ENCODE data around the gene PLEKHA6. TPM values are rescaled to one million over a fixed set of nuclear protein-coding genes. Genes with fewer than 3 reads are reported as not detected.

The PLEKHA6 gene
- total and polyA plus RNA-seq, 4 donors: 17.1 to 33.2 (median 26.6) TPM

GRCh38 chr1:204401730-204402129, 42.0 kb upstream of the PLEKHA6 start:
- DNase-seq (ENCODE audit: low read depth in 4 of 6, low spot score in 6 of 6): no peak
- H3K27ac ChIP-seq (ENCODE audit: low read depth, low read length): no peak overlapping the region
- no peak overlapping the region for H3K4me3 ChIP-seq (ENCODE audit: low read depth, low read length)
- H3K9me3 ChIP-seq (ENCODE audit: control insufficient read depth, insufficient read depth, low read length): no peaks in the 10 kb centered on the region
- no peaks in the 10 kb centered on the region for H3K27me3 ChIP-seq (ENCODE audit: control insufficient read depth, insufficient read depth, low read length)
- H3K4me1 ChIP-seq (ENCODE audit: control insufficient read depth, insufficient read depth, low read length): peaks cover 9% of the 10 kb centered on the region
- H3K36me3 ChIP-seq (ENCODE audit: control insufficient read depth, insufficient read depth, low read length): peaks cover 32% of the 10 kb centered on the region
- 93% methylated on average over 2 of the region's 3 CpGs for WGBS (ENCODE audit: insufficient coverage)

GRCh38 chr1:204400882-204401510, 41.3 kb upstream of the PLEKHA6 start:
- peaks cover 28% of the 10 kb centered on the region for H3K36me3 ChIP-seq (ENCODE audit: control insufficient read depth, insufficient read depth, low read length)
- no peaks in the 10 kb centered on the region for H3K27me3 ChIP-seq (ENCODE audit: control insufficient read depth, insufficient read depth, low read length)
- no peak overlapping the region for H3K4me3 ChIP-seq (ENCODE audit: low read depth, low read length)
- H3K27ac ChIP-seq (ENCODE audit: low read depth, low read length): no peak overlapping the region
- no CpG with 5 or more reads among the region's 6 CpGs for WGBS (ENCODE audit: insufficient coverage)
- peak in 1 of 6 donors; percentile 76 for DNase-seq (ENCODE audit: low read depth in 4 of 6, low spot score in 6 of 6)
- H3K9me3 ChIP-seq (ENCODE audit: control insufficient read depth, insufficient read depth, low read length): no peaks in the 10 kb centered on the region
- H3K4me1 ChIP-seq (ENCODE audit: control insufficient read depth, insufficient read depth, low read length): peaks cover 3% of the 10 kb centered on the region

GRCh38 chr1:204398197-204399125, 38.7 kb upstream of the PLEKHA6 start:
- Histone ChIP-seq H3K9me3 (ENCODE audit: control insufficient read depth, insufficient read depth, low read length) (no peaks in the 10 kb centered on the region), H3K27ac (ENCODE audit: low read depth, low read length) (no peak overlapping the region), H3K4me1 (ENCODE audit: control insufficient read depth, insufficient read depth, low read length) (peaks cover 3% of the 10 kb centered on the region), H3K27me3 (ENCODE audit: control insufficient read depth, insufficient read depth, low read length) (no peaks in the 10 kb centered on the region), H3K36me3 (ENCODE audit: control insufficient read depth, insufficient read depth, low read length) (peaks cover 24% of the 10 kb centered on the region), H3K4me3 (ENCODE audit: low read depth, low read length) (no peak overlapping the region)
- no CpG with 5 or more reads among the region's 7 CpGs for WGBS (ENCODE audit: insufficient coverage)
- DNase-seq (ENCODE audit: low read depth in 4 of 6, low spot score in 6 of 6): peak in 3 of 6 donors; percentile 51 to 89 (median 79)

GRCh38 chr1:204396015-204396583, 36.4 kb upstream of the PLEKHA6 start:
- no peak for DNase-seq (ENCODE audit: low read depth in 4 of 6, low spot score in 6 of 6)
- Histone ChIP-seq H3K4me3 (ENCODE audit: low read depth, low read length) (no peak overlapping the region), H3K27ac (ENCODE audit: low read depth, low read length) (no peak overlapping the region), H3K27me3 (ENCODE audit: control insufficient read depth, insufficient read depth, low read length) (no peaks in the 10 kb centered on the region), H3K36me3 (ENCODE audit: control insufficient read depth, insufficient read depth, low read length) (peaks cover 17% of the 10 kb centered on the region), H3K9me3 (ENCODE audit: control insufficient read depth, insufficient read depth, low read length) (no peaks in the 10 kb centered on the region), H3K4me1 (ENCODE audit: control insufficient read depth, insufficient read depth, low read length) (peaks cover 3% of the 10 kb centered on the region)
- WGBS (ENCODE audit: insufficient coverage): 77% methylated on average over 2 of the region's 4 CpGs

- H3K36me3 ChIP-seq (ENCODE audit: control insufficient read depth, insufficient read depth, low read length): no peaks in the 10 kb centered on the region
- no peaks in the 10 kb centered on the region for H3K4me1 ChIP-seq (ENCODE audit: control insufficient read depth, insufficient read depth, low read length)
- no peak overlapping the region for H3K4me3 ChIP-seq (ENCODE audit: low read depth, low read length)
- no peaks in the 10 kb centered on the region for H3K9me3 ChIP-seq (ENCODE audit: control insufficient read depth, insufficient read depth, low read length)
- no peak for DNase-seq (ENCODE audit: low read depth in 4 of 6, low spot score in 6 of 6)
- no peaks in the 10 kb centered on the region for H3K27me3 ChIP-seq (ENCODE audit: control insufficient read depth, insufficient read depth, low read length)
- H3K27ac ChIP-seq (ENCODE audit: low read depth, low read length): no peak overlapping the region
Observed at GRCh38 chr1:204391629-204392028, 31.9 kb upstream of the PLEKHA6 start.

- Histone ChIP-seq H3K27me3 (ENCODE audit: control insufficient read depth, insufficient read depth, low read length) (no peaks in the 10 kb centered on the region), H3K27ac (ENCODE audit: low read depth, low read length) (no peak overlapping the region), H3K4me3 (ENCODE audit: low read depth, low read length) (no peak overlapping the region), H3K36me3 (ENCODE audit: control insufficient read depth, insufficient read depth, low read length) (no peaks in the 10 kb centered on the region), H3K9me3 (ENCODE audit: control insufficient read depth, insufficient read depth, low read length) (no peaks in the 10 kb centered on the region), H3K4me1 (ENCODE audit: control insufficient read depth, insufficient read depth, low read length) (no peaks in the 10 kb centered on the region)
- WGBS (ENCODE audit: insufficient coverage): 100% methylated on average over 1 of the region's 4 CpGs
- DNase-seq (ENCODE audit: low read depth in 4 of 6, low spot score in 6 of 6): no peak
Observed at GRCh38 chr1:204390751-204391466, 31.2 kb upstream of the PLEKHA6 start.

- Histone ChIP-seq H3K4me1 (ENCODE audit: control insufficient read depth, insufficient read depth, low read length) (peaks cover 7% of the 10 kb centered on the region), H3K36me3 (ENCODE audit: control insufficient read depth, insufficient read depth, low read length) (no peaks in the 10 kb centered on the region), H3K9me3 (ENCODE audit: control insufficient read depth, insufficient read depth, low read length) (no peaks in the 10 kb centered on the region), H3K4me3 (ENCODE audit: low read depth, low read length) (no peak overlapping the region), H3K27me3 (ENCODE audit: control insufficient read depth, insufficient read depth, low read length) (no peaks in the 10 kb centered on the region), H3K27ac (ENCODE audit: low read depth, low read length) (no peak overlapping the region)
- 85% methylated on average over 2 of the region's 2 CpGs for WGBS (ENCODE audit: insufficient coverage)
- no peak for DNase-seq (ENCODE audit: low read depth in 4 of 6, low spot score in 6 of 6)
Observed at GRCh38 chr1:204385727-204386126, 26.0 kb upstream of the PLEKHA6 start.

- H3K4me3 ChIP-seq (ENCODE audit: low read depth, low read length): no peak overlapping the region
- WGBS (ENCODE audit: insufficient coverage): 60% methylated on average over 7 of the region's 7 CpGs
- peak overlapping the region; percentile 36 for H3K27ac ChIP-seq (ENCODE audit: low read depth, low read length)
- DNase-seq (ENCODE audit: low read depth in 4 of 6, low spot score in 6 of 6): peak in 3 of 6 donors; percentile 59 to 94 (median 76)
- no peaks in the 10 kb centered on the region for H3K9me3 ChIP-seq (ENCODE audit: control insufficient read depth, insufficient read depth, low read length)
- H3K36me3 ChIP-seq (ENCODE audit: control insufficient read depth, insufficient read depth, low read length): no peaks in the 10 kb centered on the region
- peaks cover 6% of the 10 kb centered on the region for H3K27me3 ChIP-seq (ENCODE audit: control insufficient read depth, insufficient read depth, low read length)
- peaks cover 7% of the 10 kb centered on the region for H3K4me1 ChIP-seq (ENCODE audit: control insufficient read depth, insufficient read depth, low read length)
Observed at GRCh38 chr1:204384636-204385352, 25.1 kb upstream of the PLEKHA6 start.

All from spinal cord (tissue), 10 donors.